ENCODE data around the gene PRDM7. TPM values are rescaled to one million over a fixed set of nuclear protein-coding genes. Genes with fewer than 3 reads are reported as not detected.
A peak's percentile ranks its signal among the peaks of the same experiment; 100 is the strongest.

The PRDM7 gene
- total and polyA plus RNA-seq, 9 of the 15 experiments (the other 6 are each of a cell fraction or from before 2014, with no cell fraction given) = not detected

DNA sequence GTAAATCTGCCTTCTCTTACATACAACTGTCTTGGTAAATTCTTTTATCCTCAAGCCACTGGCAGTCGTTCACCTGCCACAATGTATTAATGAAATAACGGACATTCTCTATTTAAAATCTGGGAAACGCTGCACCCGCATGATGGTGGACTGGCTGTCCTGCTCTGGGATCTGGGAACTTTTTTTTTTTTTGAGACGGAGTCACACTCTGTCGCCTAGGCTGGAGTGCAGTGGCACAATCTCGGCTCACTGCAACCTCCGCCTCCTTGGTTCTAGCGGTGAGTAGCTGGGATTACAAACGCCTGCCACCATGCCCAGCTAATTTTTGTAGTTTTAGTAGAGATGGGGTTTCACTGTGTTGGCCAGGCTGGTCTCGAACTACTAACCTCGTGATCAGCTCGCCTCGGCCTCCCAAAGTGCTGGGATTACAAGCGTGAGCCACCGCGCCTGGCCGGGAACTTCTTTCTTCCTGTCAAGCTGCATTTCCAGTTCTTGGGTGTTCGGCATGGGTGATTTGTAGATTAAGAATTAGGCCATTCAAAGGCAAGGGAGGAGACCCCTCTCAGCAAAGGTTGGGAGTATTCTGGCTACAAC is 28.3 kb downstream of the PRDM7 start:
- DNase-seq (ENCODE audit: extremely low read depth in 1 of 4, low spot score in 3 of 4) (no peak), ATAC-seq (no peak), FAIRE-seq (no peak)
- no peaks in the 10 kb centered on the region for H3K27me3 ChIP-seq (ENCODE audit: control insufficient read depth in 2 of 2, insufficient read depth in 2 of 2, low read length in 2 of 2)
- no peaks in the 10 kb centered on the region; the same call in 2 of the 3 replicates for H3K79me2 ChIP-seq (ENCODE audit: control insufficient read depth, insufficient read depth, low read length)
- H2AFZ ChIP-seq (ENCODE audit: low read depth, low read length) = peak overlapping the region; percentile 57; the same call in 1 of the 2 replicates
- no peaks in the 10 kb centered on the region for H4K20me1 ChIP-seq (replicated peaks; ENCODE audit: control insufficient read depth, insufficient read depth, low read length)
- H3K9me3 ChIP-seq (replicated peaks; ENCODE audit: control insufficient read depth, insufficient read depth, low read depth, low read length) = 0 out of 2 replicates have a peak, but pooled peaks cover 1% of the 10 kb centered on the region
- H3K4me3 ChIP-seq = no peak overlapping the region
- intact Hi-C loops (cut with micrococcal nuclease) (no loop called here), in situ Hi-C loops (cut with MboI) (no loop called here)
- no peaks in the 10 kb centered on the region for H3K9me1 ChIP-seq (ENCODE audit: control insufficient read depth, insufficient read depth, low read length)
- ChIA-PET CTCF (ENCODE audit: low intra/inter-chr PET ratio) (no interaction called here), POLR2A (interaction anchor here (1.3 kb wide), 1 partner anchor 9 kb away, joined by 3 read pairs; no protein-coding TSS in a partner anchor)
- 74% methylated on average over 17 of the region's 19 CpGs for WGBS (ENCODE audit: insufficient coverage, low coverage, missing lambda C conversion rate)
- H3K9ac ChIP-seq (ENCODE audit: insufficient read depth in 1 of 2, low read depth in 2 of 2, low read length in 2 of 2) = no peak overlapping the region; a peak in 1 of 4 replicates
- peaks cover 3% of the 10 kb centered on the region; the same call in 2 of the 3 replicates for H3K36me3 ChIP-seq (ENCODE audit: control insufficient read depth, insufficient read depth, low read length)
- no peak overlapping the region for H3K4me2 ChIP-seq (ENCODE audit: insufficient read depth, low read length)
- BruUV-seq (replicated peaks) = no TSS peak
- H3K27ac ChIP-seq (ENCODE audit: extremely low read depth, low read depth, low read length) = no peak overlapping the region
- peaks cover 18 to 30% of the 10 kb centered on the region in 2 experiments; a peak in 3 of 5 replicates for H3K4me1 ChIP-seq (replicated peaks in 1 of 2; ENCODE audit: control insufficient read depth in 2 of 2, insufficient read depth in 2 of 2, low read length in 2 of 2)
- no peak for TF ChIP-seq PHF21A (IDR thresholded peaks at IDR 0.05; ENCODE audit: borderline replicate concordance, low read depth)
- no peak for TF ChIP-seq ZNF239 (CRISPR knock-in tag; IDR thresholded peaks at IDR 0.05)
- no peak for TF ChIP-seq MCM5 (IDR thresholded peaks at IDR 0.05; ENCODE audit: low read depth)
- TF ChIP-seq, protein P1, sequence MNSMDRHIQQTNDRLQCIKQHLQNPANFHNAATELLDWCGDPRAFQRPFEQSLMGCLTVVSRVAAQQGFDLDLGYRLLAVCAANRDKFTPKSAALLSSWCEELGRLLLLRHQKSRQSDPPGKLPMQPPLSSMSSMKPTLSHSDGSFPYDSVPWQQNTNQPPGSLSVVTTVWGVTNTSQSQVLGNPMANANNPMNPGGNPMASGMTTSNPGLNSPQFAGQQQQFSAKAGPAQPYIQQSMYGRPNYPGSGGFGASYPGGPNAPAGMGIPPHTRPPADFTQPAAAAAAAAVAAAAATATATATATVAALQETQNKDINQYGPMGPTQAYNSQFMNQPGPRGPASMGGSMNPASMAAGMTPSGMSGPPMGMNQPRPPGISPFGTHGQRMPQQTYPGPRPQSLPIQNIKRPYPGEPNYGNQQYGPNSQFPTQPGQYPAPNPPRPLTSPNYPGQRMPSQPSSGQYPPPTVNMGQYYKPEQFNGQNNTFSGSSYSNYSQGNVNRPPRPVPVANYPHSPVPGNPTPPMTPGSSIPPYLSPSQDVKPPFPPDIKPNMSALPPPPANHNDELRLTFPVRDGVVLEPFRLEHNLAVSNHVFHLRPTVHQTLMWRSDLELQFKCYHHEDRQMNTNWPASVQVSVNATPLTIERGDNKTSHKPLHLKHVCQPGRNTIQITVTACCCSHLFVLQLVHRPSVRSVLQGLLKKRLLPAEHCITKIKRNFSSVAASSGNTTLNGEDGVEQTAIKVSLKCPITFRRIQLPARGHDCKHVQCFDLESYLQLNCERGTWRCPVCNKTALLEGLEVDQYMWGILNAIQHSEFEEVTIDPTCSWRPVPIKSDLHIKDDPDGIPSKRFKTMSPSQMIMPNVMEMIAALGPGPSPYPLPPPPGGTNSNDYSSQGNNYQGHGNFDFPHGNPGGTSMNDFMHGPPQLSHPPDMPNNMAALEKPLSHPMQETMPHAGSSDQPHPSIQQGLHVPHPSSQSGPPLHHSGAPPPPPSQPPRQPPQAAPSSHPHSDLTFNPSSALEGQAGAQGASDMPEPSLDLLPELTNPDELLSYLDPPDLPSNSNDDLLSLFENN (IDR thresholded peaks at IDR 0.05; ENCODE audit: low read depth in 2 of 2, low read length in 2 of 2) = no peak
- TF ChIP-seq, protein P2, sequence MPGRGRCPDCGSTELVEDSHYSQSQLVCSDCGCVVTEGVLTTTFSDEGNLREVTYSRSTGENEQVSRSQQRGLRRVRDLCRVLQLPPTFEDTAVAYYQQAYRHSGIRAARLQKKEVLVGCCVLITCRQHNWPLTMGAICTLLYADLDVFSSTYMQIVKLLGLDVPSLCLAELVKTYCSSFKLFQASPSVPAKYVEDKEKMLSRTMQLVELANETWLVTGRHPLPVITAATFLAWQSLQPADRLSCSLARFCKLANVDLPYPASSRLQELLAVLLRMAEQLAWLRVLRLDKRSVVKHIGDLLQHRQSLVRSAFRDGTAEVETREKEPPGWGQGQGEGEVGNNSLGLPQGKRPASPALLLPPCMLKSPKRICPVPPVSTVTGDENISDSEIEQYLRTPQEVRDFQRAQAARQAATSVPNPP (IDR thresholded peaks at IDR 0.05; ENCODE audit: borderline replicate concordance, insufficient read depth, insufficient read length) = no peak
- TF ChIP-seq SP1 (CRISPR knock-in tag; IDR thresholded peaks at IDR 0.05) = no peak
- TF ChIP-seq, protein P3, sequence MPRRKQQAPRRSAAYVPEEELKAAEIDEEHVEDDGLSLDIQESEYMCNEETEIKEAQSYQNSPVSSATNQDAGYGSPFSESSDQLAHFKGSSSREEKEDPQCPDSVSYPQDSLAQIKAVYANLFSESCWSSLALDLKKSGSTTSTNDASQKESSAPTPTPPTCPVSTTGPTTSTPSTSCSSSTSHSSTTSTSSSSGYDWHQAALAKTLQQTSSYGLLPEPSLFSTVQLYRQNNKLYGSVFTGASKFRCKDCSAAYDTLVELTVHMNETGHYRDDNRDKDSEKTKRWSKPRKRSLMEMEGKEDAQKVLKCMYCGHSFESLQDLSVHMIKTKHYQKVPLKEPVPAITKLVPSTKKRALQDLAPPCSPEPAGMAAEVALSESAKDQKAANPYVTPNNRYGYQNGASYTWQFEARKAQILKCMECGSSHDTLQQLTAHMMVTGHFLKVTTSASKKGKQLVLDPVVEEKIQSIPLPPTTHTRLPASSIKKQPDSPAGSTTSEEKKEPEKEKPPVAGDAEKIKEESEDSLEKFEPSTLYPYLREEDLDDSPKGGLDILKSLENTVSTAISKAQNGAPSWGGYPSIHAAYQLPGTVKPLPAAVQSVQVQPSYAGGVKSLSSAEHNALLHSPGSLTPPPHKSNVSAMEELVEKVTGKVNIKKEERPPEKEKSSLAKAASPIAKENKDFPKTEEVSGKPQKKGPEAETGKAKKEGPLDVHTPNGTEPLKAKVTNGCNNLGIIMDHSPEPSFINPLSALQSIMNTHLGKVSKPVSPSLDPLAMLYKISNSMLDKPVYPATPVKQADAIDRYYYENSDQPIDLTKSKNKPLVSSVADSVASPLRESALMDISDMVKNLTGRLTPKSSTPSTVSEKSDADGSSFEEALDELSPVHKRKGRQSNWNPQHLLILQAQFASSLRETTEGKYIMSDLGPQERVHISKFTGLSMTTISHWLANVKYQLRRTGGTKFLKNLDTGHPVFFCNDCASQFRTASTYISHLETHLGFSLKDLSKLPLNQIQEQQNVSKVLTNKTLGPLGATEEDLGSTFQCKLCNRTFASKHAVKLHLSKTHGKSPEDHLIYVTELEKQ (CRISPR knock-in tag; IDR thresholded peaks at IDR 0.05) = no peak
- TF ChIP-seq, protein P4, sequence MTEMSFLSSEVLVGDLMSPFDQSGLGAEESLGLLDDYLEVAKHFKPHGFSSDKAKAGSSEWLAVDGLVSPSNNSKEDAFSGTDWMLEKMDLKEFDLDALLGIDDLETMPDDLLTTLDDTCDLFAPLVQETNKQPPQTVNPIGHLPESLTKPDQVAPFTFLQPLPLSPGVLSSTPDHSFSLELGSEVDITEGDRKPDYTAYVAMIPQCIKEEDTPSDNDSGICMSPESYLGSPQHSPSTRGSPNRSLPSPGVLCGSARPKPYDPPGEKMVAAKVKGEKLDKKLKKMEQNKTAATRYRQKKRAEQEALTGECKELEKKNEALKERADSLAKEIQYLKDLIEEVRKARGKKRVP (CRISPR knock-in tag; IDR thresholded peaks at IDR 0.05) = no peak
- TF ChIP-seq, protein P5, sequence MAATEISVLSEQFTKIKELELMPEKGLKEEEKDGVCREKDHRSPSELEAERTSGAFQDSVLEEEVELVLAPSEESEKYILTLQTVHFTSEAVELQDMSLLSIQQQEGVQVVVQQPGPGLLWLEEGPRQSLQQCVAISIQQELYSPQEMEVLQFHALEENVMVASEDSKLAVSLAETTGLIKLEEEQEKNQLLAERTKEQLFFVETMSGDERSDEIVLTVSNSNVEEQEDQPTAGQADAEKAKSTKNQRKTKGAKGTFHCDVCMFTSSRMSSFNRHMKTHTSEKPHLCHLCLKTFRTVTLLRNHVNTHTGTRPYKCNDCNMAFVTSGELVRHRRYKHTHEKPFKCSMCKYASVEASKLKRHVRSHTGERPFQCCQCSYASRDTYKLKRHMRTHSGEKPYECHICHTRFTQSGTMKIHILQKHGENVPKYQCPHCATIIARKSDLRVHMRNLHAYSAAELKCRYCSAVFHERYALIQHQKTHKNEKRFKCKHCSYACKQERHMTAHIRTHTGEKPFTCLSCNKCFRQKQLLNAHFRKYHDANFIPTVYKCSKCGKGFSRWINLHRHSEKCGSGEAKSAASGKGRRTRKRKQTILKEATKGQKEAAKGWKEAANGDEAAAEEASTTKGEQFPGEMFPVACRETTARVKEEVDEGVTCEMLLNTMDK (IDR thresholded peaks at IDR 0.05; ENCODE audit: borderline replicate concordance, insufficient read depth, low read depth, low read length, poor library complexity, severe bottlenecking) = no peak

Data from K562 (cell line).